IMR-90 (cell line): ENCODE measurements around the gene ACAN. TPM values are rescaled to one million over a fixed set of nuclear protein-coding genes. Genes with fewer than 3 reads are reported as not detected.

ENCODE experiments used
- ATAC-seq: fragments of 200-7000 bp; cut with Tn5 transposase; 2 replicates; pipeline ENCODE4 v1.9.1; 2020; ENCODE audit warnings: low read depth, mild to moderate bottlenecking, moderate library complexity
- BruUV-seq: library from RNA; stranded (reverse); fragments of 400-500 nt; replicated peaks from 2 replicates; lab custom pipeline; 2021; lab: Mats Ljungman, UMichigan
- CTCF ChIA-PET: fragments of 300-600 bp; formaldehyde crosslinking; extraction: SDS; loops from one replicate; lab custom pipeline; 2021; ENCODE audit warnings: antibody characterized with exemption; lab: Yijun Ruan, JAX
- POLR2A ChIA-PET: fragments of 300-600 bp; sonication (Branson Sonifier 250); formaldehyde crosslinking; loops from one replicate; lab custom pipeline; 2022; ENCODE audit warnings: antibody characterized with exemption; ENCODE audit not compliant: unreplicated experiment; lab: Charles Lee
- DNase-seq: peaks from one replicate; pipeline ENCODE4 v3.0.0; 2013
- H2AFZ ChIP-seq: replicated peaks from 2 replicates; pipeline ENCODE3; 2013; ENCODE audit warnings: low read length, mild to moderate bottlenecking; ENCODE audit not compliant: poor library complexity
- H2AK5ac ChIP-seq: 2 replicates; pipeline ENCODE4 v1.6.1; 2013; ENCODE audit warnings: low read depth, low read length, inconsistent platforms
- H2AK9ac ChIP-seq: replicated peaks from 2 replicates; pipeline ENCODE3; 2013; ENCODE audit warnings: mild to moderate bottlenecking, low read depth, low read length, moderate library complexity; ENCODE audit not compliant: poor library complexity
- H2BK120ac ChIP-seq: 2 replicates; pipeline ENCODE4 v1.6.1; 2013; ENCODE audit warnings: low read depth, low read length, inconsistent platforms
- H2BK15ac ChIP-seq: 3 replicates; pipeline ENCODE4 v1.6.1; 2013; ENCODE audit warnings: low read depth, low read length, inconsistent platforms
- H2BK20ac ChIP-seq: 2 replicates; pipeline ENCODE4 v1.6.1; 2013; ENCODE audit warnings: low read depth, mild to moderate bottlenecking, inconsistent platforms, low read length, moderate library complexity
- H2BK5ac ChIP-seq: 2 replicates; pipeline ENCODE4 v1.6.1; 2013; ENCODE audit warnings: mild to moderate bottlenecking, low read depth, low read length, inconsistent platforms; ENCODE audit not compliant: poor library complexity, severe bottlenecking
- H3K14ac ChIP-seq: replicated peaks from 2 replicates; pipeline ENCODE4 v1.6.1; 2013; ENCODE audit warnings: low read depth, low read length, inconsistent platforms
- H3K18ac ChIP-seq: 2 replicates; pipeline ENCODE4 v1.6.1; 2013; ENCODE audit warnings: low read depth, low read length, control low read depth
- H3K23ac ChIP-seq: 2 replicates; pipeline ENCODE4 v1.6.1; 2013; ENCODE audit warnings: low read depth, low read length, inconsistent platforms
- H3K27ac ChIP-seq: 2 replicates; pipeline ENCODE4 v1.5.1; 2013; ENCODE audit warnings: mild to moderate bottlenecking, control low read depth, low read length; ENCODE audit not compliant: insufficient read depth
- H3K27me3 ChIP-seq: 2 replicates; pipeline ENCODE4 v1.6.1; 2013; ENCODE audit warnings: low read length; ENCODE audit not compliant: control insufficient read depth, insufficient read depth
- H3K36me3 ChIP-seq: 2 replicates; pipeline ENCODE4 v1.6.1; 2013; ENCODE audit warnings: low read length, mixed read lengths; ENCODE audit not compliant: control insufficient read depth, insufficient read depth
- H3K4ac ChIP-seq: 2 replicates; pipeline ENCODE4 v1.6.1; 2013; ENCODE audit warnings: low read depth, low read length, inconsistent platforms
- H3K4me1 ChIP-seq: 2 replicates; pipeline ENCODE4 v1.6.1; 2013; ENCODE audit warnings: low read length, mixed read lengths; ENCODE audit not compliant: control insufficient read depth, insufficient read depth
- H3K4me2 ChIP-seq: 2 replicates; pipeline ENCODE4 v1.6.1; 2013; ENCODE audit warnings: low read depth, mild to moderate bottlenecking, control low read depth, low read length, moderate library complexity
- H3K4me3 ChIP-seq: 2 replicates; pipeline ENCODE4 v1.5.1; 2013; ENCODE audit warnings: low read depth, mild to moderate bottlenecking, control low read depth, low read length, moderate library complexity; ENCODE audit not compliant: insufficient read depth
- H3K56ac ChIP-seq: 2 replicates; pipeline ENCODE4 v1.6.1; 2013; ENCODE audit warnings: low read length, inconsistent platforms; ENCODE audit not compliant: insufficient read depth; ENCODE audit errors: extremely low read depth
- H3K79me1 ChIP-seq, 2 experiments: 2 replicates each; pipeline ENCODE4 v1.6.1; 2013; ENCODE audit warnings: low read length in 2 of 2, inconsistent platforms in 1 of 2, low read depth in 1 of 2
- H3K9ac ChIP-seq: 2 replicates; pipeline ENCODE4 v1.6.1; 2013; ENCODE audit warnings: low read depth, low read length, control low read depth
- H3K9me1 ChIP-seq: 2 replicates; pipeline ENCODE4 v1.6.1; 2013; ENCODE audit warnings: low read length, inconsistent platforms; ENCODE audit not compliant: insufficient read depth
- H3K9me3 ChIP-seq: 2 replicates; pipeline ENCODE4 v1.6.1; 2013; ENCODE audit warnings: low read length; ENCODE audit not compliant: control insufficient read depth, insufficient read depth
- H4K20me1 ChIP-seq: 2 replicates; pipeline ENCODE4 v1.6.1; 2013; ENCODE audit warnings: low read length, inconsistent platforms; ENCODE audit not compliant: insufficient read depth
- H4K5ac ChIP-seq: 2 replicates; pipeline ENCODE4 v1.6.1; 2013; ENCODE audit warnings: mild to moderate bottlenecking, low read depth, low read length, control low read depth
- H4K8ac ChIP-seq, 2 experiments: 2 replicates each; pipeline ENCODE4 v1.6.1; 2013; ENCODE audit warnings: low read depth in 2 of 2, low read length in 2 of 2, control low read depth in 1 of 2, inconsistent platforms in 1 of 2
- H4K91ac ChIP-seq: 2 replicates; pipeline ENCODE4 v1.6.1; 2013; ENCODE audit warnings: low read depth, low read length, inconsistent platforms; ENCODE audit not compliant: insufficient read depth
- BHLHE40 ChIP-seq: fragments of 150-350 bp; IDR thresholded peaks from 2 replicates; pipeline ENCODE4 v1.6.1; 2016; ENCODE audit warnings: mild to moderate bottlenecking, low read depth, low read length
- CEBPB ChIP-seq: IDR thresholded peaks from 2 replicates; pipeline ENCODE4 v1.6.1; 2012; ENCODE audit warnings: low read depth, low read length, improper control_type of control experiment
- CHD1 ChIP-seq: IDR thresholded peaks from 2 replicates; pipeline ENCODE4 v1.6.1; 2012; ENCODE audit warnings: low read depth, low read length, improper control_type of control experiment
- MAFK ChIP-seq: IDR thresholded peaks from 2 replicates; pipeline ENCODE4 v1.6.1; 2012; ENCODE audit warnings: low read depth, low read length, improper control_type of control experiment
- MAZ ChIP-seq: IDR thresholded peaks from 2 replicates; pipeline ENCODE4 v1.6.1; 2012; ENCODE audit warnings: low read depth, mild to moderate bottlenecking, low read length, improper control_type of control experiment, moderate library complexity, borderline replicate concordance
- NFE2L2 ChIP-seq: fragments of 150-350 bp; IDR thresholded peaks from 2 replicates; pipeline ENCODE4 v1.6.1; 2016; ENCODE audit warnings: low read depth, mild to moderate bottlenecking, low read length
- POLR2A ChIP-seq: IDR thresholded peaks from 2 replicates; pipeline ENCODE4 v1.6.1; 2012; ENCODE audit warnings: mild to moderate bottlenecking, low read depth, low read length
- RAD21 ChIP-seq: IDR thresholded peaks from 2 replicates; pipeline ENCODE4 v1.6.1; 2012; ENCODE audit warnings: low read length, improper control_type of control experiment
- RCOR1 ChIP-seq: IDR thresholded peaks from 2 replicates; pipeline ENCODE4 v1.6.1; 2012; ENCODE audit warnings: mild to moderate bottlenecking, low read length, improper control_type of control experiment; ENCODE audit not compliant: insufficient replicate concordance
- USF2 ChIP-seq: fragments of 150-350 bp; IDR thresholded peaks from 2 replicates; pipeline ENCODE4 v1.6.1; 2017; ENCODE audit warnings: mild to moderate bottlenecking, antibody characterized with exemption, low read length, low read depth
- WGBS, 2 experiments: methylation state at CpG; one replicate each; pipeline versions ENCODE4 v1.1.5 to v1.1.7; 2013; ENCODE audit warnings: missing lambda C conversion rate in 2 of 2; ENCODE audit not compliant: insufficient read length in 1 of 2; ENCODE audit errors: extremely low coverage in 2 of 2; 5-methylcytosine and 5-hydroxymethylcytosine counted together
- dilution Hi-C: fragments of 300-500 bp; cut with HindIII; formaldehyde crosslinking; loops from one replicate; pipeline ENCODE4 v1.14.3; 2018; ENCODE audit warnings: low sequenced_read_pairs; ENCODE audit not compliant: unreplicated experiment
- in situ Hi-C: fragments of 300-500 bp; cut with MboI; formaldehyde crosslinking; loops from 3 replicates; pipeline ENCODE4 v1.14.3; 2019; ENCODE audit warnings: low sequenced_read_pairs, inconsistent platforms, mixed read lengths
- intact Hi-C: fragments of 100-400 bp; cut with micrococcal nuclease; formaldehyde crosslinking; loops from 2 replicates; pipeline ENCODE4 v1.10.0; 2022
- polyA plus RNA-seq, 3 experiments: library from polyadenylated mRNA; depleted of rRNA; stranded (reverse); fragments of >200 nt; gene quantifications; 2 replicates each; pipeline ENCODE4 v1.2.3, GENCODE V29; 2012; ENCODE audit warnings: low replicate concordance in 1 of 3
- total RNA-seq: library from RNA; depleted of rRNA; stranded (reverse); fragments of >200 nt; gene quantifications from 2 replicates; pipeline ENCODE4 v1.2.3, GENCODE V29; 2012
- TF ChIP-seq, protein P1 (sequence below): conservative IDR thresholded peaks from 2 replicates; pipeline ENCODE4 v1.5.1; 2012; ENCODE audit warnings: mild to moderate bottlenecking, low read depth, low read length, improper control_type of control experiment

The ACAN gene
- total and polyA plus RNA-seq, 2 of the 4 experiments (the other 2 are of a cell fraction), result 0.54 to 0.96 TPM

- Histone ChIP-seq H3K18ac (no peak overlapping the region), H4K8ac (no peak overlapping the region), H2AK9ac (no peak overlapping the region), H3K14ac (no peak overlapping the region), H3K27ac (no peak overlapping the region), H2BK120ac (no peak overlapping the region), H4K5ac (no peak overlapping the region), H3K79me1 (peaks cover 39 to 96% of the 10 kb centered on the region in 2 experiments), H3K4me3 (no peak overlapping the region), H3K9me1 (peaks cover 35% of the 10 kb centered on the region), H4K20me1 (peaks cover 87% of the 10 kb centered on the region), H3K9me3 (no peaks in the 10 kb centered on the region), H3K4ac (no peak overlapping the region), H3K4me2 (no peak overlapping the region), H2BK5ac (no peak overlapping the region), H2BK20ac (no peak overlapping the region), H2BK15ac (no peak overlapping the region), H2AK5ac (no peak overlapping the region; the same call in 1 of the 2 replicates), H4K91ac (no peak overlapping the region), H3K36me3 (peaks cover 73% of the 10 kb centered on the region), H3K56ac (no peak overlapping the region), H3K9ac (no peak overlapping the region), H3K23ac (no peak overlapping the region), H2AFZ (no peak overlapping the region), H3K4me1 (peaks cover 30% of the 10 kb centered on the region), H3K27me3 (no peaks in the 10 kb centered on the region)
- no peak for TF ChIP-seq CHD1
- TF ChIP-seq BHLHE40, result no peak
- no peak for TF ChIP-seq CEBPB
- TF ChIP-seq NFE2L2, result no peak
- no peak for TF ChIP-seq MAZ
- TF ChIP-seq MAFK, result no peak
- TF ChIP-seq USF2, result no peak
- no peak for TF ChIP-seq RCOR1
- TF ChIP-seq RAD21, result no peak
- TF ChIP-seq, protein P1, sequence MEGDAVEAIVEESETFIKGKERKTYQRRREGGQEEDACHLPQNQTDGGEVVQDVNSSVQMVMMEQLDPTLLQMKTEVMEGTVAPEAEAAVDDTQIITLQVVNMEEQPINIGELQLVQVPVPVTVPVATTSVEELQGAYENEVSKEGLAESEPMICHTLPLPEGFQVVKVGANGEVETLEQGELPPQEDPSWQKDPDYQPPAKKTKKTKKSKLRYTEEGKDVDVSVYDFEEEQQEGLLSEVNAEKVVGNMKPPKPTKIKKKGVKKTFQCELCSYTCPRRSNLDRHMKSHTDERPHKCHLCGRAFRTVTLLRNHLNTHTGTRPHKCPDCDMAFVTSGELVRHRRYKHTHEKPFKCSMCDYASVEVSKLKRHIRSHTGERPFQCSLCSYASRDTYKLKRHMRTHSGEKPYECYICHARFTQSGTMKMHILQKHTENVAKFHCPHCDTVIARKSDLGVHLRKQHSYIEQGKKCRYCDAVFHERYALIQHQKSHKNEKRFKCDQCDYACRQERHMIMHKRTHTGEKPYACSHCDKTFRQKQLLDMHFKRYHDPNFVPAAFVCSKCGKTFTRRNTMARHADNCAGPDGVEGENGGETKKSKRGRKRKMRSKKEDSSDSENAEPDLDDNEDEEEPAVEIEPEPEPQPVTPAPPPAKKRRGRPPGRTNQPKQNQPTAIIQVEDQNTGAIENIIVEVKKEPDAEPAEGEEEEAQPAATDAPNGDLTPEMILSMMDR, result no peak
- TF ChIP-seq POLR2A, result no peak
- BruUV-seq, result no TSS peak
- in situ Hi-C loops, result loop anchor here (5.0 kb wide), 1 partner anchor 111 kb away; no protein-coding TSS in a partner anchor
- dilution Hi-C loops, result loop anchor here (25.0 kb wide), 1 partner anchor 106 kb away; no protein-coding TSS in a partner anchor
- WGBS, 2 experiments, result no CpG with 5 or more reads among the region's 7 CpGs
- intact Hi-C loops, result loop anchor here (10.0 kb wide), 1 partner anchor 398 kb away; no protein-coding TSS in a partner anchor
- DNase-seq (no peak), ATAC-seq (no peak)
- ChIA-PET POLR2A (interaction anchor here (0.6 kb wide), 1 partner anchor 75 kb away, joined by 4 read pairs; no protein-coding TSS in a partner anchor), CTCF (interaction anchor here (2.4 kb wide), 1 partner anchor 96 kb away, joined by 37 read pairs; no protein-coding TSS in a partner anchor)
Observed at GRCh38 chr15:88906551-88906950, 103.3 kb downstream of the ACAN start.
